Mesenteric fat pad (tissue), 1 donor: ENCODE data around the gene PRDM11. TPM values are rescaled to one million over a fixed set of nuclear protein-coding genes. Genes with fewer than 3 reads are reported as not detected.
A peak's percentile ranks its signal among the peaks of the same experiment; 100 is the strongest.

Experiments used
- DNase-seq: peaks from one replicate; pipeline ENCODE4 v3.0.0-alpha.2; 2020; ENCODE audit warnings: low spot score
- total RNA-seq: library from RNA; stranded (reverse); fragmentation: NEBNext Ultra II Directional; extraction: Animal tissue kit (Norgen Biotek cat#: 25700); gene quantifications from one replicate; pipeline ENCODE4 v1.2.1, GENCODE V29; 2021
- donor health status: DM: yes; HTN: yes; CAD: no.

PRDM11 gene
- total RNA-seq, 1 donor from 2014 or later: 11.2 TPM

DNA sequence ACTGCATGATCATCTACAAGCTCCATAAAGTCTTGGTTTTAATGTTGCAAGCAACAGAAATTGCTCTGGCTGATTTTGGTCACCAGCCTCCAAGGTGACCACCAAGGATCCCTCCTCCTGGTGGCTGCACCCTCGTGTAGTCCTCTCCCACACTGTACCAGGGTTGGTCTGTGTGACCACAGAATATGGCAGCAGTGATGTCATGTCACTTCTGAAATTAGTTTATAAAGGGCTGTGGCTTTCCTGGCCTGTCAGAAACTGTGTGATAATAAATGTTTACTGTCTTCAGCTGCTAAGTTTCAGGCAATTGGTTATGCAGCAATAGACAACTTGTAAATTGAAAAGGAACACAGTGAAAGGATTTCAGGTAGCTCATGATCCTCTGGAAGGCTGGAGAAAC, 5.3 kb upstream of the PRDM11 start:
- no peak for DNase-seq

DNA sequence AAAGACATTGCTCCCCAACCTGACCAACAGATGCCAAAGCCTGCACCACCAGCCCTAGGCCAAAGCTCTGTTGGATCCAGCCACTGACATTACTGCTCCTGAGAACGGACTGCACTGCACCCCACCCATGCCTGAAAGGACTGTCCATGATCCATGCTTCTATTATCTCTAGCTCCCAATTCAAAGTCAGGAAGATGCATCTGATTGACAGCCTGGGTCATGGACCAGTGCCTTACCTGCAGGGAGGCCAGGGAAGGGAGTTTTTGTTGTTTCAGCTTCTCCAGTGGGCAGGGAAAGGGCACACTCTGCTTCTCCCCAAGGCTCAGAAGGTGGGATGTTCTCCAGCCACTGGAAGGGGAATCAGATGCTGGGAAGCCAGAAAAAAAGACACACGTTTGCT, 4.8 kb upstream of the PRDM11 start:
- DNase-seq: peak; percentile 45

DNA sequence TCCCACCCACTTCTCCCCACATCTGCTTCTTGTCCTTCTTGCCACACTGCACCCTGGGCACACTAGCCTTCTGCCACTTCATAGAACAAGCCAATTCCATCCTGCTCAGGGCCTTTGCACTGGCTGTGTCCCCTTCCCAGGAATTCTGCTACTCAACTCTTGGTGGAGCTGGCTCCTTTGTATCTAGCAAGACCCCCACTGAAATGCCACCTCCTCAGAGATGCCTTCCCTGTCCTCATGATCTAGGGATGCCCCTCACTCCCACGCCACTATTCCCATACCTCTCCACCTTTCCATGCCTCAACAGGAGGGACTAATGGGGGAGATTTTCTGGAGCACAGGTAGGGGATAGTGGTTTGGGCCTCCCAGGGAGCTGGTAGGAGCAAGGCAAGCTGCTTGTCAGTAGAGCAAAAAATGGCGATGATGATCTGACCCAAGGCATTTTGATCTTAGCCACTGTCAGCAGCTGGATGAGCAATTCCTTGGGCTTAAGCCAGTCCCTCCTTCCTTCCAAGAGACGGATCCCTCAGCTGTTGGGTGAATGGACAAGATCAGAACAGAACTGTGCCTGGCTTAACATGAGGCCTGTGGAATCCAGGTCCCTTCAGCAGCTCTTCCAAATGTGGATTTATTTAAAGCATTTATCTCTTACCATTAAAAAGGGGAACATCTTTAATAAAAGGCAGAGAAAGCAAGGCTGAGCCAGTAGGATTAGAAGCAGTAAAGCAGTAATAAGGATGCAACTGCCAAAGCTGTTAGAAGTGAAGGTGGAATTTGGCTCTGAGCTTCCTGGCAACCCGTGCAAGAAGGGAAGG, 4.0 kb upstream of the PRDM11 start:
- no peak for DNase-seq

DNA sequence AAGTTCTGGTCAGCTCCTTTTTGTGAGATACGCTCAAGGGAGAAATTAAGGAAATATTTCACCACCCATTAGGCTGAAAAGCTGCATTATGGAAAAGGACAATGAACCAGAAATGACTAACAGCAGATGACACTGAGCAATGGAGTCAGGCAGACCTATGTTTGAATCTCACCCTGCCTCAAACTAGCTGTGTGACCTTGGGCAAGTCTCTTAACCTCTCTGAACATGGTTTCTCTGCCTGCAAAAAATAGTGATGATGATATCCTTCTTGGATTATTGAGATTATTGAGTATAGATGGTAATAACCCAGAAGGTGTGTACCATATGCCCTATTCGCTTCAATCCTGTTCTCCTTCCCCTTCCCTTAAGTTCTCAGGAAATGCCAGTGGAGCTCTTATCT, 2.9 kb upstream of the PRDM11 start:
- no peak for DNase-seq

DNA sequence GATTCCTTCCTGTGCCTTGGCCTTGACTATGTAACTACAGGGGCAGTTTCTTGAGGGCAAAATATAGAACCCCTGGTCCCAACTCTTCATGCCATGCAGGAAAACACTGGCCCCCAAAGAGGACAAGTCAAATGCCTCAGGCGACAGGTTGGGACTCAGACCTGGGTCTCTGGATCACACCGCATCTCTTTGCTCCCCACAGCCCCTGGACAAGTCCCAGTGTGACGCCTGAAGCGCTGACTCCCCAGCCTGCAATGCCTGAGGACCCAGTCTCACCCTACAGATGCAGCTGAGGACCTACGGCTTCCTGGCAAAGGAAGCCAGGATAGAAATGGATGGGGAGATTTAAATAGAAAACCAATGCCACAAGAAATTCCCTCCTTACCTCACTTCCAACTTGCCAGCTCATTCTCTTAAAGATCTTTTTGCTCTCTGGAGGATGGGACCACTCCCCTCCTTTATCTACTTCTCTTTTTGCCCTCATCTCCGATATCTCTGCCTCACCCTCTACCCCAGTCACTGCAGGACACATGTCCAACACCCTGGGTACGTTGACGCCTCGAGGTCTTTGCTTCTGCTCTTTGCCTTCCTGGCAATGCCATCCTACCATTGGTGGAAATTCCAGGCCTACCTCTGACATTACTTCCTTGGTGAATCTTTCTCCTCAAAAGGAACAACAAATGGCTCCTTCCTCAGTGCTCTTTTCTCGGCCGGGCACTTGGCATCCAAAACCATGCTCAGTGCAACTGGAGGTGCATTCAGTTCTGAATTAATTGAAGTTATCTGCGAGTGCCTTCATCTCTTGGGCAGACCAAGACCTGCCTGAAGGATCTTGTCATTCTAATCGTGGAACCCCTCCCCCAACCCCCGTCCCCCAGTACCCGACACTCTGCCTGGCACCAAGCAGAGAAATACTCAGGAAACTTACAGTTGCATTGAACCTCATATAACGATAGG, 2.0 kb upstream of the PRDM11 start:
- peak; percentile 59 for DNase-seq

DNA sequence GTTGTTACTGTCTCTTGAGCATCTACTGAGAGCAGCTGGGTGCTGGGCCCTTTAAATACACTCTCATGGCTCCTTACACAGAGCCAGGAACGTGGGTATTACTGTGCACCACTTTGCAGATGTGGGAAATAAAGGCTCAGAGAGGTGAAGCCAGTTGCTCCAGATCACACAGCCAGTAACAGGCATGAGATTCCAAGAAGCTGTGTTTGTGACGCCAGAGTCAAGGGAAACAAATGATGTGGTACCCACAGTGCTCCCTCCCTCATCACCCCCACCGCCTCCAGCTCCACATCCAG, 1.4 kb upstream of the PRDM11 start:
- peak; percentile 43 for DNase-seq

DNA sequence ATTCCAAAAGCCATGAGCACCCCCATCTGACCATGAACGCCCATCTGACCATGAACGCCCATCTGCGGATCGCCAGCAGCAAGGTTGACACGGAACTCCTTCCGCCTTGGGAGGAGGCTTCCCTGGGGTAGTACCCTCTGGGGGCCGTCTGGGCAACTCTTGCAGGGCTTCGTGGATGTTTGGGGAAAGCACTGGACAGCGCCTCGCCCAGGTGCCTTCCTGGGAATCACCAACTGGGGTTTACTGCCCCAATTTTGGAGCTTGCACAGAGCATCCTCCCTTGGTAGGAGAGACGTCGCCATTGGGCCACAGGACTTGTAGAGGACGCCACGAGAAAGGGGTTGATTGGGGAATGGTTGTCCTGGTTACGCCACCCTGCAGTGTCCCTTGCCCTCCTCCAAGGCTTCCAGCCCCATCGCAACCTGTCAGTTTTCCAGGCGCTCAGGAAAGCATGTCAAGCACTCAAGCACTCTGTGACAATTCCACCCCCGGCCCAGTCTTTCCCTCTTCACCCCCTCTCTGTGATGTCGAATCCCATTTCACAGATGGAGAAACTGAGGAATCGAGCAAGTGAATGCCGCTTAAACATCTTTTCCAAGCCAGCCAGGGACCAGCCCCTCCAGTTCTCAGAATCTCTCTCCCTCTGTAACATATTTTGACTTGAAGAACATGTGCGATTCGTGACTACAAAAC, 914 bp upstream of the PRDM11 start:
- peak; percentile 84 for DNase-seq

DNA sequence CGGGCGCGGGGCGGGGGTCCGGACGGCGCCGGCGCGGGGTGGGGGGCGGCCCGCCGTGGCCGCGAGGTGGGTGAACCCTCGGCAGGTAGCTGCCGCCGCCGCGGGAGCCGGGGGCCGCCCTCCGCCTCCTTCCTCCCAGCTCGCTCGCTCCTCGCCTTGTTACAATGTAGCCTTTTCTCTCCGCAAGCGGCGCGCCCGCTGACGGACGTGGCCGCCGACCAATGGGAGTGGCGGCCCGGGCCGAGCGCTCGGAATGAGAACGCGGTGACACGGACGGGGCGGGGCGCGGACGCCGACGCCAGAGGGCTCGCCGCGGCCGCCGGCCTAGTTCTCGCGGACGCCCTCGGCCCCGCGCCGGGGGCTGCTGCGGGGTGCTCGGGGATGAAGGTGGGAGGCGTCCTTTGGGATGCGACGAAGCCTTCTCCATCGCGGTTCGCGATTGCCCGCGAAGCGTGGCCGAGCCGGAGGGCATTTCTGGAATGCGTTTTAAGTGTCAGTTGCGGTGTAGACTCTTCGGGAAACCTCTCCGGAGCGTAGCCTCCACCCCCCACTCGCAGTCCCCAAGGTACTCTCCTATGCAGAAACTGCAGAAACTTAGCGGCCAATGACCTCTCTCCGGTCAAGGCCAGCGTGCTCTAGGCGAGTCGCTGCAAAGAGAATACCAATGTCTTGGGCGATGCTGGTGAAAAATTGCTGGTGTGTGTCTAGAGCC, 734 bp downstream of the PRDM11 start:
- DNase-seq: peak; percentile 99

DNA sequence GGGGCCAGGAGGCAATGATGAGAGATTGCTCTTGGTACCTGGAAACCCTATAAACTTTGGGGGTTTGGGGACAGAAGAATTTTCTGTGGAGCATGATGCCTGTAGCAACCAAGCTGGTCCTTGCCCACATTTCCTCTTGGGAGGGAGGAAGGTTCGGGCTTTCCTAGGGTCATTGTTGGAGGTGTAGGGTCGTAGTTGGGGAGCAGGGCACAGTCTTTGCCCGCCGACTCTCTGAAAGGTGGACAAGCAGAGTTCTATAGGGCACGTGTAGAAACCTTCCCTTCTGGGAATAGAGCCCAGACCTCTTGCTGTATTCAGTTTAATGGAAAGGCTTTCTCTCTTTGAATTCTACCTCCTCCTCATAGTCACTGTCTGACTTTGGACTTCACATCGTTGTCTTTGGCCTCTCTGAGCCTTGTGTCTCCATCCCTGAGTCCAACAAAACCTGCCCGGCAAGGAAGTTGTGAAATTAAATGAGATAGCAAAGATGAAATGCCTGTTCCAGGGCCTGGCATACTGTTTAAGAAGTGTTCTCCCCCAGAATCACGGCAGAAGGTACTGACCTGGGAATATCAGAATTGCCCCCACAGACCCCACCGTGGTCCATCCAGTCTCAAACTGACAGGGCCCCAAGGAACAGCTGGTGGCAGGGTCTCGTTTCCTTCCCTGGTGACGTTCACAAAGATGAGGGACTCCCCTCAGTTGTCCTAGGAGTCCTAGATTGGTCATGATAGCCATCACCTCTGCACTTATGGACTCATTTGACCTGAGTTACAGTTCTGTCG, 1.6 kb downstream of the PRDM11 start:
- peak; percentile 67 for DNase-seq

DNA sequence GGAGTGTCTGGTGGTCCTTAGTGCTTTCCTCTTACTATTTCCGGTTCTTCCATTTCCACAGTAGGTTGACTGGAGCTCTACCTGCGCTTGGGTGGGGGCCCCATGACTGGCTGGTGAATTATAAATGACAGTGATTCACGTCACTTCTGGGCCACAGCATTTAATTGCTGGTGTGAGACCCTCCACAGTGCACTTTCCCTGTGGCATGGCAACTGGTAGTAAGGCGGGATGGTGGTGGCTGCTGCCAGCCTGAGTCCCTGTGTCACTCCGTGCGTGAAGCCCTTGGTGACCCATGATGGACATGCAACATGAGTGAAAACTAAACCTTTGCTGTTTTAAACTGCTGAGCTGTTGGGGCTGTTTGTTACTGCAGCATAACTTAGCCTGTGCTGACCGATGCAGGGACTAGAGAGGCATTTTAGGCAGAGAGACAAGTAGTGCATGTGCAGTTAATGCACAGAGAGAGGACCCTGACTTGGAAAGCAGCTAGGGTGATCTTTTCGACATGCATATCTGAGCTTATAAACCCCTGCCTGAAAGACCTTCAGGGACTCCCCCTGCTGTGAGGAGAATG, 3.1 kb downstream of the PRDM11 start:
- DNase-seq: peak; percentile 81

DNA sequence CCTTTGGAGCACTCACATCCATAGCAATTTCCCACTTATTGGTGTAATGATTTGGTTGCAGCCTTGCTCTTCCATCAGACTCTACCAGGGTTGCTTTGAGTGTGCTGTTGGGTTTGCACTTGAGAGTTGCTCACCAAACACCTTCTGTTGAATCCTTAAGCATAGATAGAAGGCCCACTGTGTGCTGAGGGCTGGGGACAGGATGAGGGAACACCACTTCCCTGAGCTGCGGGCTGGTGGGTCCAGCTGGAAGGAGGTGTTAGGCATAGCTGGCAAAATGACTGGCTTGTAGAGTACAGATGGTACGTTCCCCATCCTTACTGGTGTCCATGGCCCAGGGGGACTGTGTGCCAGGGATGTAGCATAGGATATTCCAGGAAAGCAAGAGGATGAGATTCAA, 3.9 kb downstream of the PRDM11 start:
- peak; percentile 55 for DNase-seq

DNA sequence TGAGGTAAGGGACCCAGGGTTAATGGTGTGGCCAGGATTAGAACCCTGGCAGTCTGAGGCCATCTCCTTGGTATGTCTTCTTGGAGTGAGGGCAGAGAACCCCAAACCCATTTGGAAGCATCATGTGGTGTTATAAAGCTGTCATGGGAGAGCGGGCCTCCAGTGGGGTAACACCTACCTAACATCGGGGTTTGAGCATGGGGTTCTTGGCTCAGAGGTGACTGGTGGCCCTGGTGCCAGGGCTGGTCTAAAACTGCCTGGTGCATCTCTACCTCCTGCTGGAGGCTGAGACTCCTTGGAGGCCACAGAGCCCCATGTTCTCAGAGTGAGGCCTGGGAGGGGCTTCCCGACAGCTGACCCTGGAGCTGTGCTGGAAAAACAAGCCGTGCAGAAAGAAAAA, 4.5 kb downstream of the PRDM11 start:
- peak; percentile 43 for DNase-seq

DNA sequence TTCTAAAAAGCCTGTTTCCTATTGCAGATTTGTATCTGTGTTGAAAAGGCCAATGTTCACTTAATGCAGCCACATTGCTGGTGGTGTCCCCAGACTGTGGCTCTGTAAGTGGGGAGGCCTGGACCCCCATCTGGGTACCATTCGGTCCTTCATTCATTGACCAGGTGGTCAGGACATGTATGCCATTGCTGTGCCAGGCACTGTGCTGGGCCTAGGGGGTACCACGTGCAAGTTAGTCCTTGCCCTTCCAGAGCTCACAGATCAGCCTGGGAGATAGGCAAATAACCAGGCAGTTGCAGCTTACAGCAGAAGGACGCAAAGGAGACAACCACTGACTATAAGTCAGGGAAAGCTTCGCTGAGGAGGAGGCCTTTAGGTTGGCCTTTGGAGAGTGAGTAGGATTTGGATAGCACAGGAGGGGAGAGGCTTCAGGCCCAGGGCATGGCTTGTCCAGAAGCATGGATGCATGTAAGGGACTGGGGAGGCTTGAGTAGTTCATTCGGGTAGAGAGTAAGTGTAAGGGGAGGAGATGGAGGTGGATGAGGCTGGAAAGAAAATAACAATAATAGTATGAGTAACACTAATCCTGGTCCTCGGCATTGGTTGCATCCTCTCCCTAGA, 5.0 kb downstream of the PRDM11 start:
- DNase-seq: peak; percentile 53

DNA sequence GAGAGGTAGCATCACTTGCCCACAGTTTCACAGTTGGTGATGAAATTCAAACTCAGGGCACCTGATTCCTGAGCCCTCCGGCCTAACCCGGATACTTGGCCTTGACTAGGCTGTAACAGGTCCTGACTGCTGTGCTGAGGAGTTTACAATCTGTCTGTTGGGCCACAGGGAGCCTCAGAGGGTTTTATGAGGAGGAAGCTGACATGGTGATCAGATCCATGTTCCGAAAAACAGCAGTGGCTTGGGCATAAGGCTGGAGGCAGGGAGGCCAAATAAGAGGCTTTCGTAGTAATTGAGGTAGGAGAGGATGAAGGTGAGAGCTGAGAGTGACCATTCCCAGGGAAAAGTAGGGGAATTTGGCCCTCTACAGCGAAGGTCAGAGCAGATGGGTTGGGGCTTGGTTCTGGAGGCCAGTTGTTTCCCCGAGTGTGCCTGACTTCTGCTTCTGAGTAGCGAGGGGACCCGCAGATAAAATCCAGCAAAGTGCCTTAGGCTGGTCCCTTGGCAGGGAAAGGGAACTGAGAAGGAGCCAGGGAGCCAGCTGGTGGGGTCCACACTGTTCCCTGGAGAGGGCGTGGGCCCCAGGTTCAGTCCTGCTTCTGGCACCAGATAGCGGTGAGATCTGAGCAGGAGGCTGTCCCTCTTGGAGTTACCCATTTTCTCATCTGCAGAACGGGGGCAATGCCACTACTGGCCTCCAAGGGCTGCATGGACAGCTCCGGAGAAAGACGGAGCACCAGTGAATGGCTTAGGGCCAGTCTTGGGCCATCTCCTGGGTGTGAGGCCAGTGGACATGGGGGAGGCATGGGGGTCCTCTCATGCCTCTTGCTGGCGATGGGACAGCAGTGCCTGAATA, 6.5 kb downstream of the PRDM11 start:
- DNase-seq: peak; percentile 74

DNA sequence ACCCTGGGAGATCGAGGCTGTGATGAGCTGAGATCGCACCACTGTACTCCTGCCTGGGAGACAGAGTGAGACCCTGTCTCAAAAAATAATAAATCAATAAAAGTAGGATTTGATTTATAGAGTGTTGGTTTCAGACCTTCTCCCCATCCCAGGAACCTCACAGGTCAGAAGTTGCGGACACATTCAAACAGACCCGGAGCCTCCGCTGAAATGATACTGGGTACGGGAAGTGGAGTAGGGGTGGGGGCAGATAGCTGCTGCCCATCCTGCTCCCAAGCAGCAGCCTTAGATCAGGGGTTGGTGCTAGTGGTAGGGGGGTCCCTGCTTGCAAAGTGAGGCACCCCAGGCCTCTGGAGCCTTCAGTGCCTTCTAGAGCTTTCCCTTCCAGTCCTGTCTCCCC, 7.8 kb downstream of the PRDM11 start:
- peak; percentile 64 for DNase-seq

DNA sequence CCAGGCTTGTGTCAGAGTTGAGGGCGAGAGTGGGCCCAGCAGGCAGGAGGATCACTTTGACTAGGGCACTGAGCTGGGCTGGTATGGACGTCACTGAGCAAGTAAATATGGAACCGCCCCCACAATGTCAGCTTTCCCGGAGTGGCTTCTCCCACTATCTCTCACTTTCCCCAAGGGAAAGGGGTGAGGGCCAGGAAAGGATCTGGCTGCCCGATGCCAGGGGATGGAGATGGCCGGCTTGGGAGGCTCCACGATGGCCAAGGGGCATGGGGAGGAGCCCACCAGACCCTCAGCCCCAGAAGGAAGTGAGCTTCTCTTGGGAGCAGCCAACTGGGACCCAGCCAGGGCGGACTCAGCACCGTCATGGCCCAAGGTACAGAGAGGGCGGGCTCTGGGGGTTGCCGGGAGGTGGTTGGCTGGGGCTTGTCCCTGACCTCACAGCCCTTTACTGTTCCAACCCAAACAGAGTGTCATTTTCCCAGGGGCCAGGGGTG, 8.7 kb downstream of the PRDM11 start:
- DNase-seq: peak; percentile 89

DNA sequence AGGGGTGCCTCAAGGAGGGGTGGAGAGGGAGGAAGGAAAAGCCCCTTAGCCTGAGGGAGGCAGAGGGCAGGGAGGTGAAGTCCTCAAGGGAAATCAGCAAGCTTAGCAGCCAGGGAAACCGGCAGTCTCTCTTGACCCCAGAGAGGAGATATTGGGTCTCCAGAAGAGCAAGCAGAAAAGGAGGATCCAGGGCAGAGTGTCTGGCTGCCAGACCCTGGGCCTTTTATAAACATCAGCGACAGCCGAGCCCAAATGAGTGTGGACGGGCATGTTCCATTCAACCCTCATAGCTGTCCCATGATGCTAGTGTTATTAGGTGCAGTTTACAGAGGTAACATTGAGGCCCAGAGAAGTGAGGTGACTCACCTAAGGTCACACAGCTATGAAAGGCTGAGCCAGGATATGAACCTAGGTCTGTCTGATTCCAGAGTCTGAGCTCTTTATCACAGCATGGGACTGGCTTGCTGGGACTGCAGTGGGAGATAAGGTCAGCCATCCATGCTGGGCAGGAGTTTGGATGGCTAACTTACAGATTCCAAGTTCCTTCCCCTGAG, 9.3 kb downstream of the PRDM11 start:
- DNase-seq: no peak

DNA sequence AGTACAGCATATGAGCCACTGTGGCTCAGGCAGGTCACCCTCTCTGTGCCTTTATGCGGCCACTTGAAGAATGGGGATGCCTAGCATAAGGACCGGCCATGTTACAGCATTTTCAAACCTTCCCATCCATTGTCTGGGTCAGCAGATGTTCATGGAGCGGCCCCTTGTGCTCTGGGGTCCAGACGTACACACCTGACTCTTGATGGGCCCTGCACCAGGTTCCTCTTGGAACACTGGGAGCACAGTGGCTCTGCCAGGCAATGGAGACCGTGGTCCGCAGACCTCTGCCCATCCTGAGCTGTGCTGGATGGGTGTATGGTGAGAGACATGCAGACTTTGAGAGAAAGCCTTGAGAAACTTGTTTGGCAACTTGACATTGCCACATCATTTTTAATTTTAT, 9.8 kb downstream of the PRDM11 start:
- peak; percentile 88 for DNase-seq
